Measurements from ENCODE around the gene RGS3. TPM values are rescaled to one million over a fixed set of nuclear protein-coding genes. Genes with fewer than 3 reads are reported as not detected.

Gene RGS3
- total and polyA plus RNA-seq, 7 donors = 26.9 to 50.7 (median 38.3) TPM

- DNase-seq = peak; percentile 43
- WGBS, 2 donors = 79% methylated on average over 6 of the region's 6 CpGs
- TF ChIP-seq POLR2AphosphoS5 (IDR thresholded peaks at IDR 0.05) = no peak
- no peak for TF ChIP-seq EP300 (IDR thresholded peaks at IDR 0.05)
- no peak overlapping the region for H3K4me3 ChIP-seq
- H3K9me3 ChIP-seq = no peaks in the 10 kb centered on the region
- H3K36me3 ChIP-seq = peaks cover 0 to 30% (median 21%) of the 10 kb centered on the region in 4 donors
- peaks cover 0 to 14% (median 0%) of the 10 kb centered on the region in 4 donors for H3K4me1 ChIP-seq
- no peaks in the 10 kb centered on the region for H3K27me3 ChIP-seq
- intact Hi-C loops (cut with DNase I) = no loop called here
- no peak overlapping the region for H3K27ac ChIP-seq
Observed at GRCh38 chr9:113540466-113540865, 76.9 kb downstream of the RGS3 start.

GRCh38 chr9:113541019-113541900 lies 77.7 kb downstream of the RGS3 start:
- no peaks in the 10 kb centered on the region for H3K9me3 ChIP-seq
- H3K36me3 ChIP-seq = peaks cover 0 to 30% (median 21%) of the 10 kb centered on the region in 4 donors
- no peak overlapping the region for H3K27ac ChIP-seq
- H3K27me3 ChIP-seq = no peaks in the 10 kb centered on the region
- H3K4me1 ChIP-seq = peaks cover 0 to 6% (median 0%) of the 10 kb centered on the region in 4 donors
- intact Hi-C loops (cut with DNase I) = no loop called here
- WGBS, 2 donors = 60 to 73% methylated on average over 12 of the region's 12 CpGs
- peak; percentile 54 for DNase-seq
- TF ChIP-seq CTCF (IDR thresholded peaks at IDR 0.05) (no peak), POLR2A (IDR thresholded peaks at IDR 0.05) (no peak), EP300 (IDR thresholded peaks at IDR 0.05) (no peak), POLR2AphosphoS5 (IDR thresholded peaks at IDR 0.05) (no peak)
- no peak overlapping the region for H3K4me3 ChIP-seq

GRCh38 chr9:113542006-113542405 lies 78.5 kb downstream of the RGS3 start:
- Histone ChIP-seq H3K27me3 (no peaks in the 10 kb centered on the region), H3K9me3 (no peaks in the 10 kb centered on the region), H3K36me3 (peaks cover 0 to 25% (median 16%) of the 10 kb centered on the region in 4 donors), H3K4me1 (no peaks in the 10 kb centered on the region), H3K4me3 (no peak overlapping the region), H3K27ac (no peak overlapping the region)
- peak; percentile 48 for DNase-seq
- TF ChIP-seq POLR2AphosphoS5 (IDR thresholded peaks at IDR 0.05) = no peak
- TF ChIP-seq POLR2A (IDR thresholded peaks at IDR 0.05) = no peak
- no peak for TF ChIP-seq EP300 (IDR thresholded peaks at IDR 0.05)
- TF ChIP-seq CTCF (IDR thresholded peaks at IDR 0.05) = no peak
- WGBS, 2 donors = 83 to 85% methylated on average over 7 of the region's 7 CpGs
- intact Hi-C loops (cut with DNase I) = no loop called here

GRCh38 chr9:113542741-113543140 lies 79.2 kb downstream of the RGS3 start:
- no peak for TF ChIP-seq POLR2A (IDR thresholded peaks at IDR 0.05)
- no peak for TF ChIP-seq POLR2AphosphoS5 (IDR thresholded peaks at IDR 0.05)
- no peak for TF ChIP-seq EP300 (IDR thresholded peaks at IDR 0.05)
- no peak for TF ChIP-seq CTCF (IDR thresholded peaks at IDR 0.05)
- intact Hi-C loops (cut with DNase I) = no loop called here
- no peaks in the 10 kb centered on the region for H3K9me3 ChIP-seq
- H3K27me3 ChIP-seq = no peaks in the 10 kb centered on the region
- DNase-seq = peak; percentile 49
- H3K27ac ChIP-seq = no peak overlapping the region
- no peak overlapping the region for H3K4me3 ChIP-seq
- peaks cover 0 to 4% (median under 1%) of the 10 kb centered on the region in 4 donors for H3K4me1 ChIP-seq
- WGBS, 2 donors = 88 to 91% methylated on average over 5 of the region's 5 CpGs
- H3K36me3 ChIP-seq = peaks cover 0 to 21% (median 12%) of the 10 kb centered on the region in 4 donors

- Histone ChIP-seq H3K27ac (no peak overlapping the region), H3K4me1 (peaks cover 0 to 11% (median 7%) of the 10 kb centered on the region in 4 donors), H3K27me3 (no peaks in the 10 kb centered on the region), H3K4me3 (no peak overlapping the region), H3K36me3 (peaks cover 0 to 21% (median 10%) of the 10 kb centered on the region in 4 donors), H3K9me3 (no peaks in the 10 kb centered on the region)
- 88 to 90% methylated on average over 10 of the region's 10 CpGs for WGBS, 2 donors
- peak; percentile 59 for DNase-seq
- TF ChIP-seq EP300 (IDR thresholded peaks at IDR 0.05) = no peak
- TF ChIP-seq POLR2AphosphoS5 (IDR thresholded peaks at IDR 0.05) = no peak
- TF ChIP-seq CTCF (IDR thresholded peaks at IDR 0.05) = no peak
- TF ChIP-seq POLR2A (IDR thresholded peaks at IDR 0.05) = no peak
- intact Hi-C loops (cut with DNase I) = no loop called here
Observed at GRCh38 chr9:113543296-113543981, 79.9 kb downstream of the RGS3 start.

Data from sigmoid colon (tissue), 7 donors.